Activated CD4-positive, alpha-beta T cell treated with anti-CD3 and anti-CD28 coated beads, Interleukin-2, amount 50 U/mL, for 48 hours (primary cell): Measurements from ENCODE around the gene CPTP.

Experiments used
- DNase-seq, 2 experiments: peaks; one replicate each; pipeline ENCODE4 v3.0.0-alpha.2; 2020

Gene CPTP

DNA sequence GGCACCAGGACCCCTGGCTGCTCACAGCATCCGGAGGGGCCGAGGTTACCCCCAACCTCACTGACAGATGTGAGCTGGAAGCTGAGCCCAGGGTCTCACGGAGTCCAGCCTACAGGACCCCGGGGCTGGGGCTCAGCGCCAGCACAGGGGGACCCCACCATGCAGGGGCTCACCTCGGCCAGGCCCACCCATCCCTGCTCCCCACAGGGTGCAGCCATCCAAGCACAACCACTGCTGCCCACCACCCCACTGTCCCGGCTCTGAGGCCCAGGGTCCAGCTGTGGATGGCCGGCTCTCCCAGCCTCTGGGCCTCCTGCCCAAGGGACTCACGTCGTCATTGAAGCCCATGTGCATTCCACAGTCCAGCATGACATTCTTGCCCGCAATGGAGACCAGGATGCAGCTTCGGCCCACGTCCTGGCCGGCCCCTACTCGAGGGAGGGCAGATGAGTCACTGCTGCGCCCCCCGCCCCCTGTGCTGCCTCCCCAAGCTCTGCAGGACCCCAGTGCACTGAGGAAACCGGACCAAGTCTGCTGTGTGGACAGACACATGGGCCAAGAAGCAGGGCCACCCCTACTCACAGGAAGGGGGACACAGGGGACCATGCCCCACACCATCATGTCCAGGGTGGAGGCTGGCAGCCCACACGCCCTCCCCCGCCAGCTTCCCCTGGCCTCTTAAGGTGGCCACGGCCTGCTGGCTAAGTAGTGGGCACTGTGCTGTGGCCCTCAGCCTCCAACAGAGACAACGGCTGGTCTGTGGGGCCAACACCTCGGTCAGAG lies 3.7 kb upstream of the CPTP start:
- no peak for DNase-seq

GRCh38 chr1:1321477-1321876 lies 3.1 kb upstream of the CPTP start:
- no peak for DNase-seq

DNA sequence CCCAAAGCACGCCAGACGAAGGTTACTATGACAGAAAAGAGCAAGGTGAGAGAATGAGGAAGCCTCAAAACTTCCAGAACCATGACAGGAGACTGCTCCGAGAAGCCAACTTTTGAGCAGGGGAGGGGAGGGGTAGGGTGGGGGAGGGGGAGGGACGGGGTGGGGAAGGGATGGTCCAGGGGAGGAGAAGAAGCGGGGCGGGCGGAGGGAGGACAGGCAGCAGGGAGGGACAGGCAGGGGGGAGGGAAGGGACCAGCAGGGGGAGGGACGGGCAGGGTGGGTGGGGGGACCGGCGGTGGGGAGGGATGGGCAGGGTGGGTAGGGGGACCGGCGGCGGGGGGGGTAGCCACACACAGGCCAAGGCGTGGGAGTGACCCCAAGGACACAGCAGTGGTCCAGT lies 2.2 kb upstream of the CPTP start:
- no peak for DNase-seq

- DNase-seq, result no peak
These were observed 1.6 kb upstream of the CPTP start for GRCh38 chr1:1322952-1323351.

- DNase-seq, result no peak
These were observed 498 bp upstream of the CPTP start for GRCh38 chr1:1324084-1324523.

DNA sequence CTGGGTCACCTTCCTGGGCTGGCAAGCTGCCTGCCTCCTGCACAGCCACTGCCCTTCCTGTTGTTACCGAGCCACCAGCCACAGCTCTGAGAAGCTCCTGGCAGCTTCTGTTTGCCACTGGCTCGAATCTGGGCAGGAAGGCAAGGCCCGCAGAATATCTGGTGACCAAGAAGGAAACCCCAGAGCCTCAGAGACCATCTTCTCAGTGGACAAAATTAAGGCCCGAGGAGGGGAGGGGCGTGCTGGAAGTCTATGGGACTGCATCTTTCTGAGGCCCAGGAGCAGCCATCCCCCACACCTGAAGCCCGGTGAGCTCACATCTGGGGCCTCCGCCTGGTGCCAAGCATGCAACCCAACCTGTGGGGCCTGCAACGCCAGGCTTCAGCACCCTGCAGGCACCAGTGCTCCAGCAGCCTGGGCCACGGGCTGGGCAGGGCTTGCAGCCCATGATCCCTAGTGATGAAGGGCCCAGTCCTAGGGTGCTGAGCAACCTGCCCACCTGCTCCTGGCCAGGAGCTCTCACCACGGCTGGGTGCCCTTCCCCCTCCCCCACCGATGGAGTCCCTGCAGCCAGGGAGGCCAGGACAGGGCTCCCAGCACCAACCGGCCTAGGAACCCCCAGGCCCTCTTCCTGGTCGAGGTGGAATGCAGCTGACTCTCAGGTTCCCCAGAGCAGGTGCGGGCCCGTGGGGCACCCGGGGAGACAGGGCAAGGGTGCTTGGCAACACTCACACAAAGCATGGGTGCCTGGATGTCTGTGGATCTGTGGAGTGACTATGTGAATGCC lies 879 bp downstream of the CPTP start:
- no peak for DNase-seq

- no peak for DNase-seq
These were observed 1.5 kb downstream of the CPTP start for GRCh38 chr1:1326075-1326605.

DNA sequence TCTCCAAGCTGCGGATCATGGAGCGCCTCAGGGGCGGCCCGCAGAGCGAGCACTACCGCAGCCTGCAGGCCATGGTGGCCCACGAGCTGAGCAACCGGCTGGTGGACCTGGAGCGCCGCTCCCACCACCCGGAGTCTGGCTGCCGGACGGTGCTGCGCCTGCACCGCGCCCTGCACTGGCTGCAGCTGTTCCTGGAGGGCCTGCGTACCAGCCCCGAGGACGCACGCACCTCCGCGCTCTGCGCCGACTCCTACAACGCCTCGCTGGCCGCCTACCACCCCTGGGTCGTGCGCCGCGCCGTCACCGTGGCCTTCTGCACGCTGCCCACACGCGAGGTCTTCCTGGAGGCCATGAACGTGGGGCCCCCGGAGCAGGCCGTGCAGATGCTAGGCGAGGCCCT lies 2.7 kb downstream of the CPTP start:
- DNase-seq, result no peak

GRCh38 chr1:1328254-1328653 lies 3.7 kb downstream of the CPTP start:
- DNase-seq, result no peak

DNA sequence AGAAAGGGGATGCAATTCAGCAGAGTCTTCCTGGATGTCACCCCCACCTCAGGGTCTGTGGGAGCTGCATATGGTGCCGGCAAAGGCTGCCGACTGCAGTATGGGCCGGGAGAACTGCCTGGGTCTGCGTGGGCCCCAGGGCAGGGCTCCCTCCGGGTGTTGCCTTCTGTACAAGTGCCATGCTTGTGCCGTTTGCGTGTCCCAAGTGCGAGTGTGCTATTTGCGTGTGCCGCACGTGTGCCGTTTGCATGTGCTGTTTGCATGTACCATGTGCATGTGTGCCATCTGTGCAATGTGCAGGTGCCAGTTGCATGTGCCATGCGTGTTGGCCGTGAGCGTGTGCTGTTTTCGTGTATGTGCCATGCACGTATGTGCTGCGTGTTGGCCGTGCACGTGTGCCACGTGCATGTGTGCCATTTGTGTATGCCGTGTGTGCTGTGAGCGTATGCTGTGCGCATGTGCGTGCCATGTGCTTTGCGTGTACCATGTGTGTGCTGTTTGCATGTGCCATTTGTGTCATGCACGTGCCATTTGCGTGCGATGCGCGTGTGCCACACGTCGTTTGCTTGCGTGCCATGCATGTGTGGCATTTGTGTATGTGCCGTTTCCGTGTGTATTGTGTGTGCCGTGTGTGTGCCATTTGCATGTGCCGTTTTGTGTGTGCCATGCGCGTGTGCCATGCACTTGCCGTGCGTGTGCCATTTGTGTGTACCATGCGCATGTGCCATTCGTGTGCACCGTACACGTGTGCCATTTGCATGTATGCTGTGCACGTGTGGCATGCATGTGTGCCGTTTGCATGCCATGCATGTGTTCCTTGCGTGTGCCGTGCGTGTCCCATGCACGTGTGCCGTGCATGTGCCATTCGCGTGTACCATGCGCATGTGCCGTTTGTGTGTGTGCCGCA lies 5.0 kb downstream of the CPTP start:
- no peak for DNase-seq

GRCh38 chr1:1330366-1331067 lies 5.9 kb downstream of the CPTP start:
- DNase-seq, result no peak

DNA sequence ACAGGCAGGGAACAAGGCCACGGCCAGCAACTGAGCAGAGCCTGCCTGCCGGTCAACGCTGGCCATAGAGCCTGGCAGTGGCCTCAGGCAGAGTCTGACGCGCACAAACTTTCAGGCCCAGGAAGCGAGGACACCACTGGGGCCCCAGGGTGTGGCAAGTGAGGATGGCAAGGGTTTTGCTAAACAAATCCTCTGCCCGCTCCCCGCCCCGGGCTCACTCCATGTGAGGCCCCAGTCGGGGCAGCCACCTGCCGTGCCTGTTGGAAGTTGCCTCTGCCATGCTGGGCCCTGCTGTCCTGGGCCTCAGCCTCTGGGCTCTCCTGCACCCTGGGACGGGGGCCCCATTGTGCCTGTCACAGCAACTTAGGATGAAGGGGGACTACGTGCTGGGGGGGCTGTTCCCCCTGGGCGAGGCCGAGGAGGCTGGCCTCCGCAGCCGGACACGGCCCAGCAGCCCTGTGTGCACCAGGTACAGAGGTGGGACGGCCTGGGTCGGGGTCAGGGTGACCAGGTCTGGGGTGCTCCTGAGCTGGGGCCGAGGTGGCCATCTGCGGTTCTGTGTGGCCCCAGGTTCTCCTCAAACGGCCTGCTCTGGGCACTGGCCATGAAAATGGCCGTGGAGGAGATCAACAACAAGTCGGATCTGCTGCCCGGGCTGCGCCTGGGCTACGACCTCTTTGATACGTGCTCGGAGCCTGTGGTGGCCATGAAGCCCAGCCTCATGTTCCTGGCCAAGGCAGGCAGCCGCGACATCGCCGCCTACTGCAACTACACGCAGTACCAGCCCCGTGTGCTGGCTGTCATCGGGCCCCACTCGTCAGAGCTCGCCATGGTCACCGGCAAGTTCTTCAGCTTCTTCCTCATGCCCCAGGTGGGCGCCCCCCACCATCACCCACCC lies 6.7 kb downstream of the CPTP start, which contains the start of gene TAS1R3:
TAS1R3 (plus strand) TSS at position 213 of the 898 bp plus-strand sequence; CDS start at position 279, 66 bp downstream.
- no peak for DNase-seq

DNA sequence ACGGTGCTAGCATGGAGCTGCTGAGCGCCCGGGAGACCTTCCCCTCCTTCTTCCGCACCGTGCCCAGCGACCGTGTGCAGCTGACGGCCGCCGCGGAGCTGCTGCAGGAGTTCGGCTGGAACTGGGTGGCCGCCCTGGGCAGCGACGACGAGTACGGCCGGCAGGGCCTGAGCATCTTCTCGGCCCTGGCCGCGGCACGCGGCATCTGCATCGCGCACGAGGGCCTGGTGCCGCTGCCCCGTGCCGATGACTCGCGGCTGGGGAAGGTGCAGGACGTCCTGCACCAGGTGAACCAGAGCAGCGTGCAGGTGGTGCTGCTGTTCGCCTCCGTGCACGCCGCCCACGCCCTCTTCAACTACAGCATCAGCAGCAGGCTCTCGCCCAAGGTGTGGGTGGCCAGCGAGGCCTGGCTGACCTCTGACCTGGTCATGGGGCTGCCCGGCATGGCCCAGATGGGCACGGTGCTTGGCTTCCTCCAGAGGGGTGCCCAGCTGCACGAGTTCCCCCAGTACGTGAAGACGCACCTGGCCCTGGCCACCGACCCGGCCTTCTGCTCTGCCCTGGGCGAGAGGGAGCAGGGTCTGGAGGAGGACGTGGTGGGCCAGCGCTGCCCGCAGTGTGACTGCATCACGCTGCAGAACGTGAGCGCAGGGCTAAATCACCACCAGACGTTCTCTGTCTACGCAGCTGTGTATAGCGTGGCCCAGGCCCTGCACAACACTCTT lies 7.6 kb downstream of the CPTP start:
- no peak for DNase-seq

DNA sequence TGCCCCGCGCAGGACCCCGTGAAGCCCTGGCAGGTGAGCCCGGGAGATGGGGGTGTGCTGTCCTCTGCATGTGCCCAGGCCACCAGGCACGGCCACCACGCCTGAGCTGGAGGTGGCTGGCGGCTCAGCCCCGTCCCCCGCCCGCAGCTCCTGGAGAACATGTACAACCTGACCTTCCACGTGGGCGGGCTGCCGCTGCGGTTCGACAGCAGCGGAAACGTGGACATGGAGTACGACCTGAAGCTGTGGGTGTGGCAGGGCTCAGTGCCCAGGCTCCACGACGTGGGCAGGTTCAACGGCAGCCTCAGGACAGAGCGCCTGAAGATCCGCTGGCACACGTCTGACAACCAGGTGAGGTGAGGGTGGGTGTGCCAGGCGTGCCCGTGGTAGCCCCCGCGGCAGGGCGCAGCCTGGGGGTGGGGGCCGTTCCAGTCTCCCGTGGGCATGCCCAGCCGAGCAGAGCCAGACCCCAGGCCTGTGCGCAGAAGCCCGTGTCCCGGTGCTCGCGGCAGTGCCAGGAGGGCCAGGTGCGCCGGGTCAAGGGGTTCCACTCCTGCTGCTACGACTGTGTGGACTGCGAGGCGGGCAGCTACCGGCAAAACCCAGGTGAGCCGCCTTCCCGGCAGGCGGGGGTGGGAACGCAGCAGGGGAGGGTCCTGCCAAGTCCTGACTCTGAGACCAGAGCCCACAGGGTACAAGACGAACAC lies 8.3 kb downstream of the CPTP start:
- no peak for DNase-seq

DNA sequence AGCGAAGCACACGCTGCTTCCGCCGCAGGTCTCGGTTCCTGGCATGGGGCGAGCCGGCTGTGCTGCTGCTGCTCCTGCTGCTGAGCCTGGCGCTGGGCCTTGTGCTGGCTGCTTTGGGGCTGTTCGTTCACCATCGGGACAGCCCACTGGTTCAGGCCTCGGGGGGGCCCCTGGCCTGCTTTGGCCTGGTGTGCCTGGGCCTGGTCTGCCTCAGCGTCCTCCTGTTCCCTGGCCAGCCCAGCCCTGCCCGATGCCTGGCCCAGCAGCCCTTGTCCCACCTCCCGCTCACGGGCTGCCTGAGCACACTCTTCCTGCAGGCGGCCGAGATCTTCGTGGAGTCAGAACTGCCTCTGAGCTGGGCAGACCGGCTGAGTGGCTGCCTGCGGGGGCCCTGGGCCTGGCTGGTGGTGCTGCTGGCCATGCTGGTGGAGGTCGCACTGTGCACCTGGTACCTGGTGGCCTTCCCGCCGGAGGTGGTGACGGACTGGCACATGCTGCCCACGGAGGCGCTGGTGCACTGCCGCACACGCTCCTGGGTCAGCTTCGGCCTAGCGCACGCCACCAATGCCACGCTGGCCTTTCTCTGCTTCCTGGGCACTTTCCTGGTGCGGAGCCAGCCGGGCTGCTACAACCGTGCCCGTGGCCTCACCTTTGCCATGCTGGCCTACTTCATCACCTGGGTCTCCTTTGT lies 9.1 kb downstream of the CPTP start:
- DNase-seq, result no peak

- DNase-seq, result no peak
These were observed 10.2 kb downstream of the CPTP start for GRCh38 chr1:1334835-1335234.

GRCh38 chr1:1335283-1335682 lies 10.7 kb downstream of the CPTP start:
- no peak for DNase-seq

GRCh38 chr1:1335792-1336248 lies 11.2 kb downstream of the CPTP start:
- DNase-seq, result no peak

GRCh38 chr1:1336446-1336845 lies 11.8 kb downstream of the CPTP start:
- DNase-seq, result no peak
